NCI-H146 (cell line): ENCODE data around the gene RAPGEF4.

ENCODE experiments used
- DNase-seq: peaks from one replicate; lab custom pipeline; 2025; lab: John Stamatoyannopoulos, UW

RAPGEF4 gene

DNA sequence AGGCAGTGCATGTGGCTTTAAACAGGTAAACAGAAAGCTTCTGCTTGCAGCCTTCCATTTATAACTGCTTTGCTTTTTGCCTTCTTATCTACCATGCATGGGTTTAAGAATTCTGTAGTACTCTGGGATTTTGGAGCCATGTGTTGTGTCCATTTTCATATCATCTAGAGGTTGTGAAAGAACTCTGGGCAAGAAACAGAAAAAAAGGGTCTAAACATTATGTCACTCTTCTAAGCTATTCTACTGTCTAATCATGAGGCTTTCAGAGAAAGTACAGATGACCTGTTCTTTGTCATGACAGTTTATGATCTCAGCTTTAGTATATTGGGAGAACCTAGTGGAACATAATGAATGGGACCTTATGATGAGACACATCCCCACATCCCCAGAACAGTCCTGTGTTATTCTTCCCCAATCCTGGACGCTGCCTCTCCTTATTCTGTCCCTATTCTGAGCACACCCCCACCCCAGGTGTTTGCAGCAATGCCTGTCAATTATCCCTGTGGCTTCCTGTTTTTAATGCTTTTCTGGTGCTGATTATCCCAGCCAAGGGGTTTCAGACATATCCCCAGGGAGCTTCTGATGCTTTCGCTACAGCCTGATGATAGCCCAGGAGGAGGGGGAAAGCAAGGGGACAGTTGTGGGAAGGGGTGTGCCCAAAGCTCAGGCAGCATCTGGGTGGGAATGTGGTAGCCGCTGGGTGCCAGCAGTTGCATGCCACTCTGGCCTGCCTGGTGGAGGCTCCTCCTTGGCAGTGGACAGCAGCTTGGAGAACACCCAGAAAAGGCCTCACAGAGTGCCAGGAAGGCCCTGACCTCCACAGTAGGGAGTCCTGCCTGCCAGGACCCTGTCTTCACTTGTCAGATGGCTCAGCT lies 170.5 kb downstream of the RAPGEF4 start:
- peak; percentile 9 for DNase-seq

DNA sequence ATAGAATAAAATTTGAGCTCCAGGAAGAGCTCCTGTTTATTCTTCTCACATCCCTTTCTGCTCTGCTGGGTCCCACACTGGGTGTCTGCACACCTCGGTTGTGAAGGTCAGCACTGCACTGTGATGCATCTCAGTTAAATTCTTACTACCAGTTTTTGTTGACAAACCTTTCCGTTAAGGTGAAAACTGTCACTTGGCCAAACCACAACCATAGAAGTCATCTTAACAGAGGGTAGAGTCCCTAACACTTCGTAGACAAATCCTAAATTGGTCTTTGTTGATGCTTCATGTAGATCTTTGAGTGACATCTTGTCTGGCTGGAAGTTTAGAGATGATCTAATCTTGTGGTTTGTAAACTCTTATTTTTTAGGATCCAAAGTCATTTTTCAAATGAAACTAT lies 172.6 kb downstream of the RAPGEF4 start:
- no peak for DNase-seq

DNA sequence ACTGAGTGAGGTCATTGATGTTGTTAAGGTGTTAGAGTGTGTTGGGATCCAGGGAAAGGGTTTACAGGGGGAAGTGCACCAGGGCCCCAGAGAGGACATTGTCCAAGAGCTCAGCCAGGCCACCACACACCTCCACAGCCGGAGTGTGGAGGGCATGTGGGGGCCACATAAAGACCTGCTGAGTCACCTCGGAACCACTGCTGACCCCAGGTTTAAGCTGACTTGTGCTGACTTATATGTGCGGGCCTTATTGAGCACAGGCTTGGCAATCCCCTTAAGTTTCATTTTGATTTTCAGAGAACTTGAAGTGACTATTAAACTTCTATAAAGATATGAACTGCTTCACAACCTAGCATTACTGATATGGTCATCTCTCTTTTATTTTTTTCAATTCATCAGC lies 173.8 kb downstream of the RAPGEF4 start:
- DNase-seq: no peak

DNA sequence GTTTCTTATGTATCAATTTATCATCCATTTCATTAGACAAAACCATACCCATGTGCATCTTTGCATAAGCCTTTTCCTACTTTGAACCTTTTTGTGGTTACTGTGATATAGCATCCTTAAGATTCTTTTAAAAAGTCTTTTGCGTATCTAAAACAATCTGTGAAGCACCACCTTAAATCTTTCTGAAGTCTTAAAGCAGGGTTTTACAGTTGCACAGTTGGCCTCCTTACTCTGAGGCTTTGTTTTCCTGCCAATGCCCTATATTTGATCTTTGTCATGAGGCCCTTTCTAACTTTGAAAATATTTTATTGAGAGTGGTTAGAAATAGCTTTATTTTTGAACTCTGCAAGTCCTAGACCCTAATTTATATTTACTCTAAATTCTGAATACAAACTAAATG lies 176.6 kb downstream of the RAPGEF4 start:
- DNase-seq: no peak

DNA sequence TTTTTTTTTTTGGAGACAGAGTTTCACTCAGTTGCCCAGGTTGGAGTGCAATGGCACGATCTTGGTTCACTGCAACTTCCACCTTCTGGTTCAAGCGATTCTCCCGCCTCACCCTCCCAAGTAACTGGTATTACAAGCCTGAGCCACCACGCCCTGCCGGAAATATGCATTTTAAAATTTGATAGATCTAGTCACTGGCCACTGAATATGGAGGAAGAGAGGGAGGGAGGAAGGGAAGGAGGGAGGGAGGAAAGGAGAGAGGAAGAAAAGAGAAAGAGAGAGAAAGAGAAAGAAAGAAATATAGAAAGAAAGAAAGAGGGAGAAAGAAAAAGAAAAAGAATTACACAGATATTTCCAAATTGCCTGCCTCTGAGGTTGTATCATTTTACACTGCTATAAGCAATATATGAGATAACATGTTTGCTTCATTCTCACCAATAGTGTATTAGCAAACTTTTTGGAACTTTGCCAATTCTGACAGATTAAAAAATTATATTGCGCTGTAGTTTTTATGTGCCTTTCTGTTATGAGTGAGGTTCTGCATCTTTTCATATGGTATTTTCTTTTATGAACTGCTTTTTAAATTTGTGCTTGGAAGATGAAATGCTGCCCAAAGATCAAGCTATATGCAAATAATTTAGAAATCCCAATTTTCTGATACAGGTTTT lies 178.8 kb downstream of the RAPGEF4 start:
- DNase-seq: no peak

DNA sequence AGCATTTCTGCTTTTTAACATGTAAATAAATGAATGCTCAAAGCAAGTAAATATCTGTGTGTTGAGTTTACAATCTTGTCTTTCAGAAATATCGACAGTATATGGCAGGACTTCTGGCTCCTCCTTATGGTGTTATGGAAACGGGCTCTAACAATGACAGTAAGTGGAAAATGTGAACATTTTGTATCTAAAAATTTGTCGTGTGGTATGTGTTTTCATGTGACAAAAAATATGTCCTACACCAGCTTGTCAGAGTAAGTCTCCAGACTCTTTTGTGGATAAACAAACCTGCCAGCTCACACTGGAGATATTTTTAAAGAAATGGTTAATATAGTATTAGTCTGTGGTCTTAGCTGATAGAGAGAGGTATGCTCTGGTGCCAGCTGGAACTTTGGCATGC lies 182.1 kb downstream of the RAPGEF4 start:
- DNase-seq: no peak

DNA sequence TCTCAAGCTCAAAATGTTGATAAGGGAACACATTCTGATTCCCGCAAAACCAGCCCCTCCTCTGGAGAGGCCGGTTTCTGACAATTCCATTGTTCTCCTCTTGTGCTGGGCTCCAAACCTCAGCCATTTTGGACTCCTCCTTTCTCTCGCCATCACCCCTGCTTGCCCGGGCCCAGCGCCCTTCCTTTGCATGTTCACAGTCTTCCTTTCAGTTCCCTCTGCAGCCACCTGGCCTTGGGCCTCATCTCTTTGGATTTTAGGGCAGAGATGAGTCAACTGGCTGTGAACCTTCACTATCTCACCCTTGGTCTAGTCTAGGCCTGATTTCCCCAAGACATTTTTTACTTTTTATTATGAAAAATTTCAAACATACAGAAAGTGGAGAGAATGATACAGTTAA lies 184.1 kb downstream of the RAPGEF4 start:
- no peak for DNase-seq

DNA sequence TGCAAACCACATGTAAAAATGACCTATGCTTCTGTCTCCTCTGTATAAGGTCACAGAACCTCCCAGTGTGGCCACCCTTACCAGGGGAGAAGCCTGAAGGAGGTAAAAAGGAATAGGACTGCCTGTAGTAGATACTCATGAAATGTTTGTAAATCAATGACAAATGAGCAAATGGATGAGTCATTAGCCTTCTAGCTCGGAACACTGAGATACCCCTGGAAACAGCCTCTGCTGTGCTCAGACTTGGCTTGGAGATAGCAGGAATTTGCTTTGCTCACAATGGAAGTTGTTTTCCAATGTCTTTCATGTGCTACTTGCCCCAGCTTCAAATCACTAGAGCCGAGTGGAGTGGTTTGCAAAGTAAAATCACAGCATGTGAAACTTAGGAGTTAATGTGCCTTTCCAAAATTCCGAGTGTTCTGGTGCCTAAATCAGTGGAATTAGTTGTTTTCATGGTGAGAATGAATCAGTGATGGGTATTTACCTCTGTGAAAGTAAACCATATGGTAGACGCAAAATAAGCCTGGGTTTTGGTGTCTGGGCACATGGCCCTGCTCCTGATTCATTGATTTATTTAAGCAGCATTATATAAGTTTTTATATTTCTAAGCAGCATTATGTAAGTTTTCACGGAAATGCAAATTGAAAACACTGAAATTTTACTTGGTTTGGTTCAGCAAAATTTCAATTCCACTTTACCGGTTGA lies 186.0 kb downstream of the RAPGEF4 start:
- no peak for DNase-seq

DNA sequence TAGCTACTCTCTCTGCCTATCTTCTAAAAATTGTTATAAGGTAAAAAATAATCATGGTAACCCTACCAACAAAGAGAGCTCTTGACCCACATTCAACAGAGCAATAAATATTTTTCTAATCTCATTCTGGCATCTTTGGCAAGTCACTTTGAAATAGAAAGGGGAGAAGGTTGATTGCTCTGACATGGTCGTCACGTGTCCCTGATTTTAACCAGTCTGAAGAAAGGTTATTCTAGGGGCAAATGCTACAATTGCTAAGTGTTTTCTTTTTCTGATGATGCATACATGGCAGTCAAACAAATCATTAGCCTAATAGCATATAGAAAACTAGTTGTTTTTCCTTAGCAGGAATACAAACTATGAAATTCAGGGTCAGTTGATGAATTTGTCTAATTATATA lies 186.7 kb downstream of the RAPGEF4 start:
- no peak for DNase-seq

DNA sequence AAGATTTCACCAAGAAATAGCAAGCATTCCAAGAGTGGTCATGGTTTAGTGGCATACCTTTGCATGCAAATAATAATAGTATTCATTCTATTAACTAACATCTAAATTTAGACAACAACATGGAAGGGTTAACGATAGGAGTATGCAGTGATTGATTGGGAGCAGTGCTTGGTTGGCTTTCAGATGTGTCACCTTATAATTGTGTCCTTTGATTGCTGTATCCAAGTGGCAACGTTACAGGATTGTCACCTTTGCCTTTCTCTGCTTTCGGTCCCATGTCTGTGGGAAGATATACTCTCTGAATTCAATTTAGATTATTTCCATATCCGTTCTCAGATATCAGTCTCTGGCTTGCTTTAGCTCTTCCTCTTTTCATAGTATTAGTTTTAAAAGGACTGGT lies 187.2 kb downstream of the RAPGEF4 start:
- DNase-seq: no peak

DNA sequence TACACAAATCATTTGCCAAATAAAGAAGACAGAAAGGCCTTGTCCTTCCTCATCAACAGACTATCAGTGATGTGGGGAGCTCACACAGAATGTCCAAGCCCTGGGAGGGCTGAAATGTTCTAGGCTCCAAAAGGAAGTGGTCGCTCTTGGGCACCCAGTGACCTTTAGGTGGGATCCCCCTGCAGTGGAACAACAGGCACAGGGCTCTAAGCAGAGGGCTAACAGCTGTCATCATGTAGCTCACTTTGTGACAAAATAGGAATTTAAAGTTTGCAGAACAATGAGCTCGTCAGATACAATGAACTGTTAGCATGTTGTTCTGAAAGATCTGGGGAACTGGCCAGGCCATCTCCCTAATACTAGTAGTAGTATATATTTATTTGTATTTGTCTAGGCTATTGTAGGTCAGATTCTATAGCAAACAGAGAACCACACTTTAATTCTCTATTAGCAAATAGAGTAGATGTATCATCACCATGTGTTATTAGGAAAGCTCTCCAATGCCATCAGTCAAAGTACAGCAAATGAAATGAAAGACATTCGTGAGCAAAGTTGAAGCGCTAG lies 188.5 kb downstream of the RAPGEF4 start:
- DNase-seq: no peak

DNA sequence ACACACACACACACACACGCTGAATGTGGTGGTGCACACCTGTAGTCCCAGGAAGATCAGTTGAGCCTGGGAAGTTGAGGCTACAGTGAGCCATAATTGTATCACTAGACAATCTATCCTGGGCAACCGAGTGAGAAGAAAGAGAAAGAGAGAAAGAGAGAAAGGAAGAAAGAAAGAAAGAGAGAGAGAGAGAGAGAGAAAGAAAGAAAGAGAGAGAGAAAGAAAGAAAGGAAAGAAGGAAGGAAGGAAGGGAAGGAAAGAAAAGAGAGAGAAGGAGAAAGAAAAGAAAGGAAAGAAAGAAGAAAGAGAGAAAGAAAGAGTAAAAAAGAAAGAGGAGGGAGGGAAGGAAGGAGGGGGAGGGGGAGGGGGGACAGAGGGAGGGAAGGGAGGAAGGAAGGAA lies 190.0 kb downstream of the RAPGEF4 start:
- no peak for DNase-seq

DNA sequence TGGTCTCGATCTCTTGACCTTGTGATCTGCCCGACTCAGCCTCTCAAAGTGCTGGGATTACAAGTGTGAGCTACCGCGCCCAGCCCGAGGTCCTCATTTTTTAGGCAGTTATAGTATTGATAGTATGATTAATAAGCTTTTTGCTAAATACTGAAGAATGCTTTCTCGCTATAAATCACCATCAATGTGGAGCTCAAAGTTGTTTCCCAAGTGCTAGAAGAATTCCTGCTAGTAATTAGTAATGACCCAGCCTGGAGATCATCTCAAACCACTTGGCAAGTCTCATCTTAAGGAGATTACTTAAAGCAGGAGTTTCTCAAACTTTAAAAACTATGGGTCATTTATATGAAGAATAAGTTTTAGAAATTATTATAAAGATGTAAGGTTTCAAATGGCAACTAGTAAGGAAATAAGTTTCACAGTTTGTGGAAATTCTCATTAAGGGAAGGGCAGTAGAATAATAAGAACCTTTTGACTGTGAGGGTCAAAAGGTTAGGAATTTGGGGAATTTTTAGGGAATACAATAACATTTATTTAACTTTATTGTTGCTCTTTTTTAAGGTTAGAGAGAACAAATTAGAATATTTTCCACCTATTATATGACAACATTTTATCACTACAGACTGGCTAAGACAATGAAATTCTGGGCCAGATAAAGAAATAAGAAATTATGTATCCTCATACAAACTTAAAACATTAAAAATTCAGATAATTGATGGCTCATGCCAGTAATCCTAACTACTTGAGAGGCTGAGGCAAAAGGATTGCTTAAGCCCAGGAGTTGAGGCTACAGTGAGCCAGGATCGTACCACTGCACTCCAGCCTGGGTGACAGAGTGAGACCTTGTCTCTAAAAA lies 191.4 kb downstream of the RAPGEF4 start:
- DNase-seq: no peak

DNA sequence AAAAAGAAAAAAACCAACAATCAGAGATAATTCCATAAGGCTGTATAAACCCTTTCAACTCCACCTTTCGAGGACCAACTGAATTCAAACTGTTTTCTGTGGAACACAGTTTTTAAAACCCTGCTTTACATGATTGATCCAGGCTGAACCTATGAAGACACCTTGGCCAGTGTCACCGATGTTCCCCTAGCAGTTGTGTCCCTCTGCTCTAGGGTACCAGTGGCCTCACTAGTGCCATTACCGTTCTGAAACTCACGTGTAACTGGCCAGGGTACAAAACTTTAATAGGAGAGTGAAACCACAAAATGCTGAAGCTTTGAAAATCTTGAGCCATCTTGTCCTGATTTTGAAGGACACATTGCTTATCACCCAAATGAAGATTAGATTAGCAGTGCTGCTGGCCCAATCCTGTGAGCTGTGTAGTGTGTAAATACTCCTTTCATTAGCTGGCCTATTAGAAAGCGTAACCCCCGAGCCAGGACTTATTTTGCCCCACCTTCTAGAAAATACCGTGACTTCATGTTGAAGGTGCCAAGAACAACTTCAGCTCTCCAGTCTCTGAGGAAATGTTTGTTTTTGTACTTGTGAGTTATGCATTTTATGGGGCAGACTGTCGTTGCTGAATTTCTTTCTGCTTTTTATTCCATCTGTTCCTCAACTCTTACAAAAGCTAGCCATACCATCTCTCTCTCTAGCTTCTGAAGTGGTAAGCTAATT lies 192.2 kb downstream of the RAPGEF4 start:
- DNase-seq: no peak

DNA sequence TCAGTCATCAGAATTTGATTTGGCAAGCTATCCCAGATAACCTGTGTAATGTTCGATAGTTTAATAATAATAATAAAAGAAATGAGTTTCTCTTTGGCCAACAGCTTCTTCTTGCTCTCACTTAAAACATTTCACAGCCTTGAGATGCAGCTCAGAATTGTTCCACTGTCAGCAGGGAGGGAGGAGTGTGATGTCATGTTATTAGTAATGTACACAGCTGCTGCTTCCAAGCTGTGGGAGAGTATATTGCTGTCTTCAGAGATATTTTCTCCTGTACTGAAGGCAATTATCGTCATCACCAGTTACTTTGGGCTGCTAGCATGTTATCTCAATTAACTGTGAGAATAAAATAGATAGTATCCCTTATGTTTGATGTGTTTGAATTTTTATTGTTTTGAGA lies 193.1 kb downstream of the RAPGEF4 start:
- DNase-seq: peak; percentile 5

DNA sequence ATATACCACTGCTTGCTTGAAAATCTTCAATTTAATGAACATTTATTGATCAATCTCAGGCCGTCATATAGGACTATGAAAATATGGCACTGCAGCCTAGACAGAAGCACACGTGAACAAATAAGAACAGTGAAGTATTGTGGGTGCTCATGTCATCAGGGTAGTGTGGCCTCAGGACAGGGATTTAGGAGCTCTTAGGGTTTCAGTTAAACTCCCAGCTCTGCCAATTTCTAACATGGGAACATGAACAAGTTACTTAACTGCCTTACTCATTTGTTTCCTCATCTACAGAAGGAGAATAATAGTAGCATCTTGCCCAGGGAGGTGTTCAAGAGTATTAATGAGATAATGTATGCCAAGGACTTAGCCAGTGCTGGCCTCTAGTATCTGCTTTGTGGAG lies 194.0 kb downstream of the RAPGEF4 start:
- DNase-seq: no peak

DNA sequence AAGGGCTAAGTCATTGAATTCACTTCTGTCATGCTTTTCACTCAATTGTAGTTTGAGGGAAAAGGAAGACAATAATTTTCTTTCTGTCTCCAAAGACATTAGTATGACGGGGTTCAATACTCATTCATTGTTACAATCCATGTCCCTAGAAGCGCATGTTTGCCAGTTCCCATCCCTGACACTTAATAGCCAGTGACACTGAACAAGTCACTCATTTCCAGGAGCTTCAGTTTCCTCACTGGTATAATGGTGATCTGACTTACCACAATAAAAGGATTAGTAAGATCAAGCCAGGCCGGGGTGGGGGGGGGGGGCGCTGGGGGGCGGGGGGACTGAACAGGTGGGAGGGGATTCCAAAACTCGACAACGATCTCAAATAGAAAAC lies 195.2 kb downstream of the RAPGEF4 start:
- DNase-seq: no peak

DNA sequence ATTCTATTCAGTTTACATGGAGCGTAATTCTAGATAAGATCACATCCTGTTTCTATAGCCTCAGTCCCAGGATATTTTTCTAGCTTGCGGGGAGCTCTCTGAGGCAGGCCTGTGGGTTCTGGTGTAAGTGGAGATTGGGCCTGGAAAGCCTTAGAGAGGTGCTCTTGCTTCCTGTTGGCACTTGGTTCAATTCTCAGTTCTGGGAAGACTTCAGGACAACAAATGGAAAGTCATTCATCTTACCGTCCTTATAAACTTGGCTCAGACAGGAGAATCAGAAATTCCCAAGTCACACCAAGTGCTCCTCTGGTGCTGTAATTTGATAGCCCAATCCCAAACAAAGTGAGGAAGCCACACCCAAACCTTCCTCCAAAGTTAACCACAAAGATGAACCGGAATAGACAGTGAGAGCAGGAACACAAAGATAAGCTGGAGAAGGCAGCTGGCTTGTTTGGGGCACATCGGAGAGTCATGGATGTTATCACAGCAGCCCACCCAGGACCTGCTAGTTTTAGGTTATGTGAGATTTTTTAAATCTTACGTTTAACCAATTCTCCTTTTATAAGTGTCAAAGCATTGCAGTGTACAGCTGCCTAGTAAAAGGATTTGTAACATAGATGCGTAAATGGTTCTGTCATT lies 195.7 kb downstream of the RAPGEF4 start:
- DNase-seq: no peak

DNA sequence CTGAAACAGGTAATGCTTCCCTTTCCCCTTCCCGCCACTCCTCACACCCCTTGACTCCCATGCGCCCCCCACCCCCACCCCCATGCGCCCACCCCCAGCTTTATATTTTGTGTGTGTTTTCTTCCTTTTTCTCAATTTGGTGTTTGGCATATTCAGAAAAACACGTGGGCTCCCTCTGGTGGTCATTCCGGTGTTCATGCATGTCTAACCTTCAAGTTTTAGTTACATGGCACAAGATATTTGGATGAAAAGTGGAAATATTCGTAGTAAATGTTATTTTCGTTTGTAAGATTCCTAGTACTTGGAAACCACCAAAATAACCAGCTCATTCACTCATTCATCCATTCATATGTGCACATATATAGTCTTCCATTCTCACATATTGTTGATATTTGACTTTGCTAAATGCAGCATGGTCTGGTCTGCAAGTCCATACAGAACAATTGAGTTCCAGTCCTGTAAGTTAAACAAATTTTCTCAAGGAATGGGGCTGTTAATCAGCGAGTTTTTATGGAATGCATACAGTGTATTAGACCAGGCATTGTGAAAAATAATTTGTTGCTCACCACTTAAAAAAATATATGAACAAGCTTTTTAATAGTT lies 196.4 kb downstream of the RAPGEF4 start:
- DNase-seq: peak; percentile 40
